B cell (primary cell): ENCODE measurements around the gene CAPN12. TPM values are rescaled to one million over a fixed set of nuclear protein-coding genes. Genes with fewer than 3 reads are reported as not detected.

Source experiments
- ATAC-seq: fragments of 200-7000 bp; cut with Tn5 transposase; one replicate; pipeline ENCODE4 v1.10.0; 2021; ENCODE audit warnings: low read depth, mild to moderate bottlenecking, moderate number of reproducible peaks, moderate library complexity
- CTCF ChIA-PET: fragments of 350-600 bp; sonication (Branson Sonifier 250); formaldehyde crosslinking; loops from one replicate; lab custom pipeline; 2021; ENCODE audit warnings: antibody characterized with exemption, inconsistent platforms; lab: Charles Lee
- POLR2A ChIA-PET: fragments of 350-600 bp; sonication (Branson Sonifier 250); formaldehyde crosslinking; loops from one replicate; lab custom pipeline; 2021; ENCODE audit warnings: antibody characterized with exemption; lab: Charles Lee
- DNase-seq: peaks from one replicate; pipeline ENCODE4 v3.0.0; 2013
- H2AFZ ChIP-seq: 2 replicates; pipeline ENCODE4 v1.6.1; 2012; ENCODE audit warnings: mild to moderate bottlenecking, low read depth, low read length; ENCODE audit not compliant: insufficient read depth, poor library complexity, severe bottlenecking
- H3K27ac ChIP-seq, 2 donors: 1 replicate in 1 of 2; 2 replicates in 1 of 2; pipeline ENCODE4 v1.5.1; 2012 to 2013; ENCODE audit warnings: low read length in 2 of 2, mild to moderate bottlenecking in 2 of 2, moderate library complexity in 1 of 2
- H3K27me3 ChIP-seq, 4 experiments: fragments of 200-600 bp in 1 of 4; sonication (generic) in 1 of 4; replicated peaks in 1 of 4; 1 replicate in 2 of 4; 2 replicates in 2 of 4; pipeline versions ENCODE4 v1.6.1 to v1.7.0; 2013 to 2016; ENCODE audit warnings: low read length in 3 of 4, mild to moderate bottlenecking in 2 of 4, mixed read lengths in 1 of 4, moderate library complexity in 1 of 4; ENCODE audit not compliant: insufficient read depth in 4 of 4, control insufficient read depth in 3 of 4; ENCODE audit errors: control extremely low read depth in 1 of 4
- H3K36me3 ChIP-seq, 2 experiments: replicated peaks in 1 of 2; 1 replicate in 1 of 2; 2 replicates in 1 of 2; pipeline versions ENCODE4 v1.6.1 to v1.7.1; 2013; ENCODE audit warnings: low read length in 1 of 2; ENCODE audit not compliant: insufficient read depth in 2 of 2, control insufficient read depth in 1 of 2; ENCODE audit errors: control extremely low read depth in 1 of 2, extremely low read depth in 1 of 2
- H3K4me1 ChIP-seq, 2 donors: fragments of 200-600 bp in 1 of 2; sonication (generic) in 1 of 2; 1 replicate in 1 of 2; 2 replicates in 1 of 2; pipeline versions ENCODE4 v1.5.1 to v1.6.1; 2013 to 2017; ENCODE audit warnings: low read length in 2 of 2; ENCODE audit not compliant: control insufficient read depth in 2 of 2, insufficient read depth in 2 of 2
- H3K4me2 ChIP-seq: replicated peaks from 2 replicates; pipeline ENCODE3; 2012; ENCODE audit warnings: mild to moderate bottlenecking, low read depth, low read length; ENCODE audit not compliant: poor library complexity, severe bottlenecking
- H3K4me3 ChIP-seq, 5 experiments: fragments of 200-600 bp in 1 of 5; sonication (generic) in 1 of 5; 1 replicate in 3 of 5; 2 replicates in 2 of 5; pipeline versions ENCODE4 v1.5.1 to v1.7.0; 2011 to 2016; ENCODE audit warnings: low read length in 4 of 5, mild to moderate bottlenecking in 4 of 5, low read depth in 2 of 5, control low read depth in 1 of 5, moderate library complexity in 1 of 5; ENCODE audit not compliant: insufficient read depth in 1 of 5; ENCODE audit errors: control extremely low read depth in 1 of 5, extremely low read depth in 1 of 5
- H3K79me2 ChIP-seq: fragments of 200-600 bp; sonication (generic); one replicate; pipeline ENCODE4 v1.6.0; 2016; ENCODE audit warnings: low read length; ENCODE audit not compliant: control insufficient read depth, insufficient read depth
- H3K9ac ChIP-seq: fragments of 200-600 bp; sonication (generic); 2 replicates; pipeline ENCODE4 v1.6.1; 2017; ENCODE audit warnings: mild to moderate bottlenecking, low read length, moderate library complexity
- H3K9me3 ChIP-seq, 3 donors: one replicate each; pipeline versions ENCODE4 v1.6.1 to v1.7.1; 2013; ENCODE audit warnings: low read length in 2 of 3; ENCODE audit not compliant: control insufficient read depth in 2 of 3, insufficient read depth in 1 of 3; ENCODE audit errors: control extremely low read depth in 1 of 3
- H4K20me1 ChIP-seq: 2 replicates; pipeline ENCODE4 v1.6.0; 2012; ENCODE audit warnings: mild to moderate bottlenecking, low read length; ENCODE audit not compliant: insufficient read depth, control insufficient read depth, poor library complexity, severe bottlenecking
- H3K27ac Mint-ChIP-seq: one replicate; pipeline ENCODE4 v1.8.0; 2021; ENCODE audit warnings: mixed read lengths
- H3K27me3 Mint-ChIP-seq: one replicate; pipeline ENCODE4 v1.8.0; 2021; ENCODE audit warnings: mixed read lengths
- H3K4me1 Mint-ChIP-seq: one replicate; pipeline ENCODE4 v1.8.0; 2021; ENCODE audit warnings: mixed read lengths
- H3K4me3 Mint-ChIP-seq: one replicate; pipeline ENCODE4 v1.8.0; 2021; ENCODE audit warnings: mixed read lengths
- H3K9me3 Mint-ChIP-seq: one replicate; pipeline ENCODE4 v1.8.0; 2022; ENCODE audit warnings: mixed read lengths; ENCODE audit not compliant: insufficient read depth
- CTCF ChIP-seq: fragments of 200-600 bp; IDR thresholded peaks from one replicate; pipeline ENCODE4 v1.8.0; 2022; ENCODE audit warnings: antibody characterized with exemption, mild to moderate bottlenecking
- EZH2 ChIP-seq: IDR thresholded peaks from 2 replicates; pipeline ENCODE4 v1.6.1; 2012; ENCODE audit warnings: borderline replicate concordance, low read depth, mild to moderate bottlenecking, moderate library complexity, low read length; ENCODE audit not compliant: insufficient read depth, poor library complexity, severe bottlenecking
- WGBS: methylation state at CpG from one replicate; pipeline ENCODE4 v1.1.5; 2013; ENCODE audit warnings: missing lambda C conversion rate; ENCODE audit not compliant: insufficient coverage; 5-methylcytosine and 5-hydroxymethylcytosine counted together
- intact Hi-C: fragments of 100-400 bp; cut with micrococcal nuclease; formaldehyde crosslinking; loops from one replicate; pipeline ENCODE4 v1.10.0; 2022
- polyA plus RNA-seq: library from polyadenylated mRNA; depleted of rRNA; stranded (reverse); fragments of >200 nt; gene quantifications from 2 replicates; pipeline ENCODE4 v1.2.3, GENCODE V29; 2012
- total RNA-seq, 2 donors: library from RNA; stranded (reverse); fragments of 120-200 nt in 1 of 2; gene quantifications; 1 replicate in 1 of 2; 2 replicates in 1 of 2; pipeline versions ENCODE4 v1.2.3 to v1.2.4, GENCODE V29; 2013 to 2022

The CAPN12 gene
- total and polyA plus RNA-seq, 2 donors (not counting 1 experiment from before 2014, with no cell fraction given): 28.6 to 104 TPM

GRCh38 chr19:38734426-38735256 is 9.6 kb downstream of the CAPN12 start:
- POLR2A ChIA-PET: interaction anchor here (0.5 to 1.4 kb wide), 9 partner anchors 35 to 196 kb away, joined by 3 to 14 read pairs (median 4); partner anchors contain the start of genes MRPS12 and SARS2

More at GRCh38 chr19:38734426-38735256, 9.6 kb downstream of the CAPN12 start:
- WGBS: 7% methylated on average over 12 of the region's 13 CpGs
- no peaks in the 10 kb centered on the region for H3K27me3 Mint-ChIP-seq
- peak overlapping the region in 4 of 5 experiments; percentile 57 to 86 (median 80) for H3K4me3 ChIP-seq
- H3K4me2 ChIP-seq: peak overlapping the region; percentile 84
- DNase-seq: peak; percentile 72
- ATAC-seq: peak; percentile 14
- peak overlapping the region; percentile 95 for H3K27ac Mint-ChIP-seq
- peaks cover 11% of the 10 kb centered on the region for H3K79me2 ChIP-seq
- H3K36me3 ChIP-seq: peaks cover 0 to 8% of the 10 kb centered on the region in 2 experiments
- no peaks in the 10 kb centered on the region for H3K9me3 Mint-ChIP-seq
- H2AFZ ChIP-seq: peak overlapping the region; percentile 77
- TF ChIP-seq EZH2 (no peak), CTCF (no peak)
- peak overlapping the region; percentile 87 for H3K4me3 Mint-ChIP-seq
- peaks cover 29 to 44% of the 10 kb centered on the region in 2 donors for H3K4me1 ChIP-seq
- H4K20me1 ChIP-seq: no peaks in the 10 kb centered on the region
- no peaks in the 10 kb centered on the region for H3K27me3 ChIP-seq
- peaks cover 42% of the 10 kb centered on the region for H3K4me1 Mint-ChIP-seq
- CTCF ChIA-PET: interaction anchor here (0.9 to 5.2 kb wide), 12 partner anchors 8 to 332 kb away, joined by 3 to 51 read pairs (median 5); partner anchors contain the start of genes ACTN4, ECH1, FAM98C and MRPS12
- H3K9me3 ChIP-seq: peaks cover 0 to 8% (median 0%) of the 10 kb centered on the region in 3 donors
- H3K9ac ChIP-seq: peak overlapping the region; percentile 86
- intact Hi-C loops: loop anchor here (1.0 to 10.0 kb wide), 8 partner anchors 33 to 332 kb away; partner anchors contain the start of genes ACTN4, ECH1, EIF3K and FAM98C
- peak overlapping the region; percentile 65 to 74 for H3K27ac ChIP-seq
